Activated CD8-positive, alpha-beta T cell treated with anti-CD3 and anti-CD28 coated beads for 36 hours (primary cell): Measurements from ENCODE around the gene FBP1. TPM values are rescaled to one million over a fixed set of nuclear protein-coding genes. Genes with fewer than 3 reads are reported as not detected.

ENCODE experiments used
- ATAC-seq: fragments of 200-7000 bp; cut with Tn5 transposase; one replicate; pipeline ENCODE4 v1.10.0; 2021; ENCODE audit warnings: mild to moderate bottlenecking, moderate library complexity
- CTCF ChIA-PET: fragments of 350-600 bp; sonication (Branson Sonifier 250); formaldehyde crosslinking; loops from one replicate; lab custom pipeline; 2021; ENCODE audit warnings: antibody characterized with exemption; lab: Charles Lee
- POLR2A ChIA-PET: fragments of 350-600 bp; sonication (Branson Sonifier 250); formaldehyde crosslinking; loops from one replicate; lab custom pipeline; 2021; ENCODE audit warnings: antibody characterized with exemption; lab: Charles Lee
- DNase-seq: peaks from one replicate; pipeline ENCODE4 v3.0.0-alpha.2; 2020
- H3K27ac Mint-ChIP-seq: one replicate; pipeline ENCODE4 v1.8.0; 2021; ENCODE audit warnings: mild to moderate bottlenecking, mixed read lengths
- H3K27me3 Mint-ChIP-seq: one replicate; pipeline ENCODE4 v1.8.0; 2021; ENCODE audit warnings: mixed read lengths
- H3K36me3 Mint-ChIP-seq: one replicate; pipeline ENCODE4 v1.8.0; 2021; ENCODE audit warnings: low read depth, mixed read lengths
- H3K4me1 Mint-ChIP-seq: one replicate; pipeline ENCODE4 v1.8.0; 2021; ENCODE audit warnings: low read depth, mixed read lengths
- H3K4me3 Mint-ChIP-seq: one replicate; pipeline ENCODE4 v1.8.0; 2021; ENCODE audit warnings: mild to moderate bottlenecking, moderate library complexity, mixed read lengths
- H3K9me3 Mint-ChIP-seq: one replicate; pipeline ENCODE4 v1.8.0; 2021; ENCODE audit warnings: mixed read lengths
- CTCF ChIP-seq: fragments of 200-600 bp; IDR thresholded peaks from one replicate; pipeline ENCODE4 v1.8.0; 2022; ENCODE audit warnings: antibody characterized with exemption, mild to moderate bottlenecking
- intact Hi-C: fragments of 100-400 bp; cut with micrococcal nuclease; formaldehyde crosslinking; loops from one replicate; pipeline ENCODE4 v1.10.0; 2022
- total RNA-seq, 2 experiments: library from RNA; stranded (reverse); gene quantifications; one replicate each; pipeline ENCODE4 v1.2.3, GENCODE V29; 2021

Gene FBP1
- total RNA-seq, 2 experiments from 2014 or later, result 1.2 to 1.4 TPM

- TF ChIP-seq CTCF, result no peak
- no peak overlapping the region for H3K27ac Mint-ChIP-seq
- no peak overlapping the region for H3K4me3 Mint-ChIP-seq
- intact Hi-C loops, result no loop called here
- H3K36me3 Mint-ChIP-seq, result no peaks in the 10 kb centered on the region
- no peak for ATAC-seq
- no peaks in the 10 kb centered on the region for H3K9me3 Mint-ChIP-seq
- H3K27me3 Mint-ChIP-seq, result peaks cover 3% of the 10 kb centered on the region
- peaks cover 13% of the 10 kb centered on the region for H3K4me1 Mint-ChIP-seq
- ChIA-PET CTCF (no interaction called here), POLR2A (no interaction called here)
- DNase-seq, result no peak
These were observed 32.0 kb downstream of the FBP1 start for GRCh38 chr9:94607423-94607691.

DNA sequence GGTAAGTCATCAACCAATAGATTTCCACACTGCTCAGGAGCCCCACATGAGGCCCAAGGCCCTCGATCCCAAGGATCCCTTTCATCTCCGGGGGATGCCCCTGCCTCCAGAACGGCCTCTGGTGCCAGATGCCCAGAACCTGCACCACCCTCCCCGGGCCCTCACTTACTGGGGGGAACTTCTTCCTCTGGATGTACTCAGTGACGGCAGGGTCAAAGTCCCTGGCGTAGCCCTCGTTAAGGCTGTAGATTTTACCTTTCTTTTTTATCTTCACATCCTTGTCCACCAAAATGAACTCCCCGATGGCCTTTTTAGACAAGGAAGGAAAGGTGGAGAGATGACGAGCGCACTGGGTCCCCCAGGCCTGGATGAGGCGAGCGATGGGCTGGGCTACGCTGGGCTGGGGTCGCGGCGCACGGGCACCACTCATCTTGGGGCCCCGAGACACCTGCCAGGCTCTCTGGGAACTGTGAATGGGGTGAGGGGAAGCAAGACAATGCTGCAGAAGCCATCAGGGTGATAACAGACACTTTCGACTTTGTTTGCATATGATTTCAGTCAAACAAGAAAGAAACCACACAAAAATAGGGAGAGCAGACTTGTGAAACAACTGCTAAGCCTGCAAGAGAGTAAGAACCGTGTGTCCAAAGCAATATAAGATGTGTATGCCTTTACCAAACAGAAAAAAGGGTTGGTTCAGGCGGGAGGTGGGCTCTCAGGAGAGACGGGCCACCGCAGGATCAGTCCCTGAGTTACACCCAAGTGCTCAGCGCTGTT, 32.5 kb downstream of the FBP1 start:
- ATAC-seq (no peak), DNase-seq (no peak)
- Mint-ChIP-seq H3K4me1 (peaks cover 8% of the 10 kb centered on the region), H3K4me3 (no peak overlapping the region), H3K27ac (no peak overlapping the region), H3K36me3 (no peaks in the 10 kb centered on the region), H3K9me3 (no peaks in the 10 kb centered on the region), H3K27me3 (peaks cover 1% of the 10 kb centered on the region)
- intact Hi-C loops, result no loop called here
- CTCF ChIA-PET, result no interaction called here
- TF ChIP-seq CTCF, result no peak
- POLR2A ChIA-PET, result no interaction called here

DNA sequence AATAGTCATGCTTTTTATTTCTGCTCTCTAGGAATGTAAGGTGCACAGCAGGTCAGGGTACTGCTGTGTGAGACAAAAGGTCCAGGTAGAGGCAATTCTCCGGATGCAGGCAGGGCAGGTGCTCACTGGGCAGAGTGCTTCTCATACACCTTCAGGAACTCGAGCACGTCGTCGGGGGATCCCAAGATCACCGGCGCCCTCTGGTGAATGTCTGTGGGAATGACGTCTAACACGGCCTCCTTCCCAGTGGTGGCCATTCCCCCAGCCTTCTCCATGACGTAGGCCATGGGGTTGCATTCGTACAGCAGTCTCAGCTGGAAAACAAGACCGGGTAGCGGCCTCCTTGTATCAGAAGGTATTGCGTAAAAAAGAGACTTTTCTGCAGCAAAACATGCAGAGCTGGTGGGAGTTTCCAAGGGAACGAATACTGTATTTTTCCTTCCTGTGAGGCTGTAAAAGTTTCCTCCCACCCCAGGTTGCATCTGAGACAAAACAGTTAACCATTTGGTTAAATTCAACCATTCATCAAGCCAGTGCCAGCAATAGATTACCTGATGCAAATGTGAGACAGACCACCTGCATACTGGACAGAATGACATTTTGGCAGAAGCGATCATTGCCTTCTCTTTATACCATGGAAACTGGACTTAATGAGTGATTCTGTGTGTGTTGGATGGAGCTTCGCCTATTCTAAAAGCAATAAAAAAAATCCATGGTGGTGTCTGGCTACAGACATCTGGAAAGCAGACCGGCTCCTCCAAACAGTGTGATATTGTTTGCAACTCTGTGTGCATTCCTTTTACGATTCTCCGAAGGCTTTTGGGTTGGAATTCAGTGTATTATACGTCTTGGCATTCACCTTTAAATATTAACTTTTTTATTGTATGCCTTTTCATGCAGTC, 35.8 kb downstream of the FBP1 start:
- no peak overlapping the region for H3K27ac Mint-ChIP-seq
- peak; percentile 72 for TF ChIP-seq CTCF
- peaks cover 4% of the 10 kb centered on the region for H3K4me1 Mint-ChIP-seq
- CTCF ChIA-PET, result interaction anchor here (0.7 to 1.3 kb wide), 8 partner anchors 10 to 111 kb away, joined by 3 to 4 read pairs (median 3); partner anchors contain the start of gene PCAT7
- no peak overlapping the region for H3K4me3 Mint-ChIP-seq
- peaks cover 1% of the 10 kb centered on the region for H3K27me3 Mint-ChIP-seq
- POLR2A ChIA-PET, result no interaction called here
- intact Hi-C loops, result no loop called here
- no peaks in the 10 kb centered on the region for H3K9me3 Mint-ChIP-seq
- H3K36me3 Mint-ChIP-seq, result no peaks in the 10 kb centered on the region
- DNase-seq (peak; percentile 85), ATAC-seq (peak; percentile 98)

DNA sequence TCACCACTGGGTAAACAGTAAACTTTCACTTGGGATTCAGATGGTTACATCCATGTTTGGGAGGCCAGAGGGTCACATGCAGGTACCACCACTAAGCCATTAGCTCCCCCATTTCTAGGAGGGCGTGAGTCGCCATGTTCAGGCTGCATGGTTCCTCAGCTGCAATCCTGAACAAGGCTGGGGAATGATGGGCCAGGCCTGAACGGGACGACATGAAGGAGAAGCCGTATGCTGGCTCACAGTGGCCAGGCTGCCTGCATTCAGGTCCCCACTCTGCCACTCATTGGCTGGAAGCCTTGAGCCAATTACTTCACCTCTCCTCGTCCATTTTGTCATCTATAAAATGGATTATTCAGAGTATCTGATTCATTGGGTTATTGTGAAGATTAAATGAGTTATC, 36.7 kb downstream of the FBP1 start:
- H3K4me1 Mint-ChIP-seq, result peaks cover 4% of the 10 kb centered on the region
- no peaks in the 10 kb centered on the region for H3K9me3 Mint-ChIP-seq
- H3K36me3 Mint-ChIP-seq, result no peaks in the 10 kb centered on the region
- DNase-seq (no peak), ATAC-seq (no peak)
- H3K4me3 Mint-ChIP-seq, result no peak overlapping the region
- CTCF ChIA-PET, result interaction anchor here (1.0 kb wide), 2 partner anchors 48 to 49 kb away, joined by 3 to 4 read pairs; partner anchors contain the start of gene PCAT7
- no peak overlapping the region for H3K27ac Mint-ChIP-seq
- peaks cover 1% of the 10 kb centered on the region for H3K27me3 Mint-ChIP-seq
- POLR2A ChIA-PET, result no interaction called here
- intact Hi-C loops, result no loop called here
- no peak for TF ChIP-seq CTCF

DNA sequence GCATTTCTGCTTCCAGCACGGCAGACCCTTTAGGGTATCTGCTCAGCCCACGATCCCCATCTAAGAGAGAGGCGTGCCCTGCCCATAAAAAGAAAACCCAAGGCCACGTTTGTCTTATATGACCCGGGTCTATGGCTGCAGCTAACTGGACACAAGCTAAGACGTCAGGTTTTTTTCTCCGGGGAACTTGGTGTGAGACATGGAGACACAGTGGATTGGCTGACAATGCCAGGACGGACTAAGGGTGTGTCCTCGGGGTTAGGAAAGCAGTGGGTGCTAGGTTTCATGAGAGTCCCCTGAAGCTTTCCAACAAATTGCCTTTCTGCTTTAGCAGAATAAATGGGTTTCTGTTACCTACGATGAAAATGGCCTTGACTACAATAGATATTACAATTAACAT, 38.6 kb downstream of the FBP1 start:
- POLR2A ChIA-PET, result no interaction called here
- Mint-ChIP-seq H3K9me3 (no peaks in the 10 kb centered on the region), H3K36me3 (no peaks in the 10 kb centered on the region), H3K27me3 (peaks cover 1% of the 10 kb centered on the region), H3K4me3 (no peak overlapping the region), H3K4me1 (peaks cover 4% of the 10 kb centered on the region), H3K27ac (no peak overlapping the region)
- intact Hi-C loops, result no loop called here
- CTCF ChIA-PET, result interaction anchor here (0.6 to 1.1 kb wide), 2 partner anchors 46 to 47 kb away, joined by 3 read pairs; partner anchors contain the start of gene PCAT7
- DNase-seq (no peak), ATAC-seq (no peak)
- TF ChIP-seq CTCF, result no peak
